HEK293T (cell line): ENCODE results near the gene MRPS18C.
"Not testable (repeated sequence)": the region's sequence is repeated elsewhere in the genome, so short reads cannot be mapped to it uniquely, and the experiment has no call there.

Experiments used
- CTCF ChIA-PET: fragments of 350-600 bp; formaldehyde crosslinking; extraction: SDS; loops from one replicate; lab custom pipeline; 2021; ENCODE audit warnings: antibody characterized with exemption, inconsistent platforms; lab: Yijun Ruan, JAX
- POLR2A ChIA-PET: fragments of 350-600 bp; formaldehyde crosslinking; extraction: SDS; loops from one replicate; lab custom pipeline; 2020; ENCODE audit warnings: antibody characterized with exemption, inconsistent platforms; lab: Yijun Ruan, JAX
- DNase-seq: peaks from one replicate; pipeline ENCODE4 v3.0.0; 2012; ENCODE audit warnings: mixed read lengths; ENCODE audit errors: extremely low spot score
- ARNT ChIP-seq: fragments of 450-650 bp; IDR thresholded peaks from 2 replicates; pipeline ENCODE4 v1.6.1; 2017; ENCODE audit warnings: mild to moderate bottlenecking
- BHLHE40 ChIP-seq: fragments of 450-650 bp; IDR thresholded peaks from 2 replicates; pipeline ENCODE4 v1.6.1; 2016; ENCODE audit warnings: mild to moderate bottlenecking, moderate library complexity, borderline replicate concordance
- ELF4 ChIP-seq: fragments of 450-650 bp; IDR thresholded peaks from 2 replicates; pipeline ENCODE4 v1.6.1; 2017; ENCODE audit warnings: antibody characterized with exemption
- FOXA1 ChIP-seq: fragments of 450-650 bp; IDR thresholded peaks from 2 replicates; pipeline ENCODE4 v1.6.1; 2016; ENCODE audit warnings: mild to moderate bottlenecking
- FOXK2 ChIP-seq: fragments of 450-650 bp; IDR thresholded peaks from 2 replicates; pipeline ENCODE4 v1.6.1; 2016; ENCODE audit warnings: mild to moderate bottlenecking
- FOXM1 ChIP-seq: fragments of 450-650 bp; IDR thresholded peaks from 2 replicates; pipeline ENCODE4 v1.6.1; 2017; ENCODE audit warnings: mild to moderate bottlenecking, borderline replicate concordance
- HDGF ChIP-seq: fragments of 450-650 bp; IDR thresholded peaks from 2 replicates; pipeline ENCODE4 v1.6.1; 2017; ENCODE audit warnings: antibody characterized with exemption, borderline replicate concordance
- L3MBTL2 ChIP-seq: fragments of 450-650 bp; conservative IDR thresholded peaks from 2 replicates; pipeline ENCODE4 v1.6.1; 2016; ENCODE audit warnings: mild to moderate bottlenecking
- LEF1 ChIP-seq: fragments of 450-650 bp; IDR thresholded peaks from 2 replicates; pipeline ENCODE4 v1.6.1; 2017; ENCODE audit warnings: mild to moderate bottlenecking, borderline replicate concordance
- NFRKB ChIP-seq: fragments of 450-650 bp; IDR thresholded peaks from 2 replicates; pipeline ENCODE4 v1.6.1; 2016; ENCODE audit warnings: mild to moderate bottlenecking, moderate library complexity
- PKNOX1 ChIP-seq: fragments of 450-650 bp; IDR thresholded peaks from 2 replicates; pipeline ENCODE4 v1.6.1; 2016
- SP1 ChIP-seq: fragments of 450-650 bp; IDR thresholded peaks from 2 replicates; pipeline ENCODE4 v1.6.1; 2017
- SUZ12 ChIP-seq: fragments of 450-650 bp; IDR thresholded peaks from 2 replicates; pipeline ENCODE4 v1.6.1; 2016; ENCODE audit warnings: mild to moderate bottlenecking
- TARDBP ChIP-seq: fragments of 450-650 bp; IDR thresholded peaks from 2 replicates; pipeline ENCODE4 v1.6.1; 2016
- ZNF384 ChIP-seq: fragments of 450-650 bp; IDR thresholded peaks from 2 replicates; pipeline ENCODE4 v1.6.1; 2016

Gene MRPS18C

DNA sequence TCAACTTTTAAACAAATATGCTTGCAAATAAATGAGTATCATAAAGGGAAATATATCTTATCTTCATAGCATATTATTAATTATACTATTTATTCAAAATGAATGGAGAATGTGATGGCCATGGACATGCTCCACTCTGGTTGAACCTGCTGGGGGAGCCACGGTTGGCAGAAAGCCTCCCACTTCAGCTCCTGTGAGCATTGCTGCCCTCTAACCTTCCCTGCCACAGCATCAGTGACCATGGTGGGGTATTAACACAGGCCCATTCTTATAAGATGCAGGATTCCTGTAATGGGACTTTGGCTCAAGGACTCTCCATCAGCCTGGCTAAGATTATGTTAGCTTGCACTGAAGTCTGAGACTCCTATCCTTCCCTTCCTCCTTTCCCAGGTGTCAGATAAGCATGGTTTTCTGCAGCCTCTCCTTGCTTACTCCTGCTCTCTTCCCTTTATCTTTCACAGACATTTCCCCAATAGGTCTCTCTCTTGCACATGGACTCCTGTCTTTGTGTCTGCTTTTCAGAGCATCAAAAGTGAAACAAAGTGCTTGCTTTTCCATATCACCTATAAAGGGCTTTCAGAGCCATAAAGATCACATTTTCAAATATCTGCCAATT, 34.0 kb downstream of the MRPS18C start:
- no peak for DNase-seq
- ChIA-PET CTCF (interaction anchor here (0.6 to 0.8 kb wide), 2 partner anchors 275 to 1207 kb away, joined by 3 to 4 read pairs; no protein-coding TSS in a partner anchor), POLR2A (no interaction called here)
- no peak for TF ChIP-seq BHLHE40
- TF ChIP-seq ELF4: no peak
- no peak for TF ChIP-seq FOXK2
- TF ChIP-seq FOXA1: no peak
- no peak for TF ChIP-seq ARNT
- TF ChIP-seq NFRKB: no peak
- TF ChIP-seq FOXM1: no peak
- no peak for TF ChIP-seq L3MBTL2
- no peak for TF ChIP-seq SUZ12
- no peak for TF ChIP-seq TARDBP
- no peak for TF ChIP-seq LEF1

GRCh38 chr4:83490876-83491450, 35.1 kb downstream of the MRPS18C start:
- DNase-seq: peak; percentile 26

GRCh38 chr4:83496085-83496917, 40.4 kb downstream of the MRPS18C start:
- DNase-seq, POLR2A ChIA-PET: not testable (repeated sequence)
- CTCF ChIA-PET: interaction anchor here (0.7 kb wide), 1 partner anchor 134 kb away, joined by 3 read pairs; no protein-coding TSS in a partner anchor

More at GRCh38 chr4:83490876-83491450, 35.1 kb downstream of the MRPS18C start:
- CTCF ChIA-PET: interaction anchor here (0.8 kb wide), 1 partner anchor 1206 kb away, joined by 4 read pairs; no protein-coding TSS in a partner anchor
- POLR2A ChIA-PET: no interaction called here
- TF ChIP-seq L3MBTL2 (no peak), PKNOX1 (no peak), BHLHE40 (no peak), FOXK2 (no peak), LEF1 (no peak), ARNT (no peak), ELF4 (no peak), FOXM1 (no peak), TARDBP (no peak), NFRKB (no peak), HDGF (no peak), ZNF384 (no peak), SP1 (no peak), FOXA1 (no peak)

- ChIA-PET POLR2A (no interaction called here), CTCF (interaction anchor here (1.3 kb wide), 1 partner anchor 147 kb away, joined by 3 read pairs; no protein-coding TSS in a partner anchor)
- DNase-seq: no peak
- TF ChIP-seq FOXA1 (no peak), ELF4 (no peak), ARNT (no peak), HDGF (no peak), LEF1 (no peak), L3MBTL2 (no peak), TARDBP (no peak), NFRKB (no peak), BHLHE40 (no peak), FOXM1 (no peak), PKNOX1 (no peak), FOXK2 (no peak), ZNF384 (no peak), SP1 (no peak), SUZ12 (no peak)
These were observed 42.3 kb downstream of the MRPS18C start for GRCh38 chr4:83498187-83498586.

DNA sequence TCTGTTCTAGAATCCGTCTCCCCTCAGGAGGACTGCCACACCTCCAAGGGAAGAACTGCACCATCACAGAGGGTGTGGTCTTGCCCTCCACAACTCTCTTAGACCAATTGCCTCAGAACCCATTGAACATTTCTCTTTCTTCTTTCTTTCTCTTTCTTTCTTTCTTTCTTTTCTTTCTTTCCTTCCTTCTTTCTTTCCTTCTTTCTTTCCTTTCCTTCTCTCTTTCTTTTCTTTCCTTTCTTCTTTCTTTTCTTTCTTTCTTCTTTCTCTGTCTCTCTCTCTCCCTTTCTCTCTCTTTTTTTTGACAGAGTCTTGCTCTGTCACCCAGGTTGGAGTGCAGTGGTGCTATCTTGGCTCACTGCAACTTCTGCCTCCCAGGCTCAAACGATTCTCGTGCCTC, 45.8 kb downstream of the MRPS18C start:
- DNase-seq, POLR2A ChIA-PET, CTCF ChIA-PET: not testable (repeated sequence)

DNA sequence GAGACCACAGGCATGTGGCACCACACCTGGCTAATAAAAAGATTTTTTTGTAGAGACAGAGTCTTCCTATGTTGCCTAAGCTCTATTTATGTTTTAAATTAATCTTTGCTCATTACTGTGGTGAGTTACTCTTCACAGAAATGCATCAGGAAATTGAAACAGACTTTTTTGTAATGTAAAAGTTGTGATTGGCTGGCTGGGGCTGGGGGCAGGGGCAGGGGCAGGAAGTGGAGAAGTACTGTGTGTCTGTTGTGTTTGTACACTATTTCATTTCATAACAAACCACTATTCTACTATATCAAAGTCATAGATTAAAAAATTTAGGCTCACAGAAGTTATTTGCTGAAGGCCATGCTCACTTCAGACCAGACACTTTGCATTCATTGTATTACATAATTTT, 48.1 kb downstream of the MRPS18C start:
- no peak for TF ChIP-seq SUZ12
- no peak for TF ChIP-seq TARDBP
- TF ChIP-seq FOXK2: no peak
- no peak for TF ChIP-seq ELF4
- no peak for TF ChIP-seq FOXM1
- no peak for TF ChIP-seq ARNT
- no peak for TF ChIP-seq NFRKB
- no peak for TF ChIP-seq HDGF
- no peak for TF ChIP-seq PKNOX1
- ChIA-PET CTCF (no interaction called here), POLR2A (no interaction called here)
- DNase-seq: no peak
